H9 (cell line): ENCODE results near the gene SYNGAP1. TPM values are rescaled to one million over a fixed set of nuclear protein-coding genes. Genes with fewer than 3 reads are reported as not detected.

Source experiments
- DNase-seq: peaks from one replicate; pipeline ENCODE4 v3.0.0-alpha.2; 2017
- H2AFZ ChIP-seq: one replicate; pipeline ENCODE4 v1.6.1; 2013; ENCODE audit warnings: mild to moderate bottlenecking, low read length, control low read depth, moderate library complexity
- H2AK5ac ChIP-seq: 2 replicates; pipeline ENCODE4 v1.6.1; 2013; ENCODE audit warnings: low read length, control low read depth, mixed read lengths; ENCODE audit not compliant: insufficient read length
- H2BK120ac ChIP-seq: one replicate; pipeline ENCODE4 v1.6.1; 2013; ENCODE audit warnings: low read depth, mild to moderate bottlenecking, low read length, control low read depth, inconsistent platforms; ENCODE audit not compliant: poor library complexity, severe bottlenecking
- H2BK12ac ChIP-seq: 2 replicates; pipeline ENCODE4 v1.6.1; 2013; ENCODE audit warnings: low read length, control low read depth, mixed read lengths, low read depth; ENCODE audit not compliant: insufficient read length
- H2BK15ac ChIP-seq: 2 replicates; pipeline ENCODE4 v1.6.1; 2013; ENCODE audit warnings: low read depth, low read length, control low read depth
- H2BK20ac ChIP-seq: one replicate; pipeline ENCODE4 v1.6.1; 2013; ENCODE audit warnings: low read depth, mild to moderate bottlenecking, low read length, control low read depth, inconsistent platforms; ENCODE audit not compliant: poor library complexity, severe bottlenecking
- H2BK5ac ChIP-seq: 2 replicates; pipeline ENCODE4 v1.6.1; 2013; ENCODE audit warnings: low read length, control low read depth, mixed read lengths; ENCODE audit not compliant: insufficient read length
- H3K14ac ChIP-seq: 2 replicates; pipeline ENCODE4 v1.6.1; 2013; ENCODE audit warnings: low read length, control low read depth; ENCODE audit not compliant: insufficient read depth
- H3K18ac ChIP-seq: 2 replicates; pipeline ENCODE4 v1.6.1; 2013; ENCODE audit warnings: low read depth, mild to moderate bottlenecking, mixed read lengths, low read length, control low read depth; ENCODE audit not compliant: insufficient read length
- H3K23ac ChIP-seq: 2 replicates; pipeline ENCODE4 v1.6.1; 2013; ENCODE audit warnings: low read length, control low read depth, mixed read lengths, low read depth; ENCODE audit not compliant: insufficient read length
- H3K23me2 ChIP-seq: 2 replicates; pipeline ENCODE4 v1.6.1; 2013; ENCODE audit warnings: low read depth, mild to moderate bottlenecking, mixed read lengths, low read length, control low read depth; ENCODE audit not compliant: insufficient read length, poor library complexity, severe bottlenecking
- H3K27ac ChIP-seq: 2 replicates; pipeline ENCODE4 v1.5.1; 2013; ENCODE audit warnings: low read length, control low read depth, mixed read lengths, low read depth; ENCODE audit not compliant: insufficient read length
- H3K27me3 ChIP-seq: 2 replicates; pipeline ENCODE4 v1.6.1; 2013; ENCODE audit warnings: low read length, control low read depth, inconsistent platforms; ENCODE audit not compliant: insufficient read depth
- H3K4ac ChIP-seq: 2 replicates; pipeline ENCODE4 v1.6.1; 2013; ENCODE audit warnings: low read depth, mild to moderate bottlenecking, control low read depth, inconsistent platforms, low read length, moderate library complexity
- H3K4me1 ChIP-seq: 2 replicates; pipeline ENCODE4 v1.6.1; 2013; ENCODE audit warnings: low read length, control low read depth, inconsistent platforms; ENCODE audit not compliant: insufficient read depth
- H3K4me2 ChIP-seq: 2 replicates; pipeline ENCODE4 v1.6.1; 2013; ENCODE audit warnings: low read length, control low read depth, mixed read lengths; ENCODE audit not compliant: insufficient read length, insufficient read depth
- H3K56ac ChIP-seq: 2 replicates; pipeline ENCODE4 v1.6.1; 2013; ENCODE audit warnings: low read depth, mild to moderate bottlenecking, mixed read lengths, low read length, control low read depth; ENCODE audit not compliant: insufficient read length
- H3K79me1 ChIP-seq: 2 replicates; pipeline ENCODE4 v1.6.1; 2013; ENCODE audit warnings: low read depth, mild to moderate bottlenecking, moderate library complexity, low read length, control low read depth, inconsistent platforms; ENCODE audit not compliant: insufficient read depth, poor library complexity, severe bottlenecking
- H3K79me2 ChIP-seq: 2 replicates; pipeline ENCODE4 v1.6.1; 2013; ENCODE audit warnings: low read length, control low read depth, inconsistent platforms; ENCODE audit not compliant: insufficient read depth
- H3K9ac ChIP-seq: 2 replicates; pipeline ENCODE4 v1.6.1; 2013; ENCODE audit warnings: low read length, control low read depth, mixed read lengths; ENCODE audit not compliant: insufficient read length; ENCODE audit errors: extremely low read depth
- H3K9me3 ChIP-seq: one replicate; pipeline ENCODE4 v1.6.1; 2013; ENCODE audit warnings: low read depth, low read length, inconsistent platforms; ENCODE audit not compliant: control insufficient read depth
- H3T11ph ChIP-seq: one replicate; pipeline ENCODE4 v1.6.1; 2013; ENCODE audit warnings: mild to moderate bottlenecking, low read length, control low read depth, inconsistent platforms
- H4K20me1 ChIP-seq: one replicate; pipeline ENCODE4 v1.6.1; 2013; ENCODE audit not compliant: control insufficient read depth, insufficient read length, insufficient read depth
- H4K5ac ChIP-seq: 2 replicates; pipeline ENCODE4 v1.6.1; 2013; ENCODE audit warnings: low read depth, mild to moderate bottlenecking, mixed read lengths, low read length, control low read depth; ENCODE audit not compliant: insufficient read length
- H4K8ac ChIP-seq: replicated peaks from 2 replicates; pipeline ENCODE4 v1.6.1; 2013; ENCODE audit warnings: low read length, control low read depth, mixed read lengths, low read depth; ENCODE audit not compliant: insufficient read length
- H4K91ac ChIP-seq: 2 replicates; pipeline ENCODE4 v1.6.1; 2013; ENCODE audit warnings: low read depth, mild to moderate bottlenecking, moderate library complexity, mixed read lengths, low read length, control low read depth; ENCODE audit not compliant: insufficient read length
- H3K27ac Mint-ChIP-seq, 3 experiments: 2 replicates in 2 of 3; 3 replicates in 1 of 3; pipeline ENCODE4 v1.8.0; 2020 to 2021; ENCODE audit warnings: mixed read lengths in 3 of 3, mild to moderate bottlenecking in 1 of 3, moderate library complexity in 1 of 3
- H3K27me3 Mint-ChIP-seq: 2 replicates; pipeline ENCODE4 v1.8.0; 2021; ENCODE audit warnings: low read depth, mild to moderate bottlenecking, moderate library complexity, mixed read lengths
- H3K36me3 Mint-ChIP-seq, 3 experiments: 2 replicates in 2 of 3; 3 replicates in 1 of 3; pipeline ENCODE4 v1.8.0; 2020 to 2021; ENCODE audit warnings: low read depth in 3 of 3, mixed read lengths in 3 of 3; ENCODE audit not compliant: insufficient read depth in 1 of 3
- H3K4me1 Mint-ChIP-seq, 2 experiments: 2 replicates each; pipeline ENCODE4 v1.8.0; 2020; ENCODE audit warnings: mixed read lengths in 2 of 2
- H3K4me3 Mint-ChIP-seq, 2 experiments: 2 replicates in 1 of 2; 3 replicates in 1 of 2; pipeline ENCODE4 v1.8.0; 2020 to 2021; ENCODE audit warnings: mild to moderate bottlenecking in 2 of 2, mixed read lengths in 2 of 2, moderate library complexity in 1 of 2
- H3K9me3 Mint-ChIP-seq, 2 experiments: 2 replicates in 1 of 2; 3 replicates in 1 of 2; pipeline ENCODE4 v1.8.0; 2020; ENCODE audit warnings: mild to moderate bottlenecking in 2 of 2, mixed read lengths in 2 of 2, moderate library complexity in 1 of 2
- CTCF ChIP-seq: fragments of 200-600 bp; sonication (generic); conservative IDR thresholded peaks from 3 replicates; pipeline ENCODE4 v1.8.0; 2021; ENCODE audit warnings: antibody characterized with exemption, mild to moderate bottlenecking
- WGBS: extraction: QIAGEN DNeasy Blood & Tissue Kit; methylation state at CpG from one replicate; pipeline ENCODE4 v1.1.7; 2013; ENCODE audit warnings: missing lambda C conversion rate, low lambda C conversion rate, mixed read lengths; ENCODE audit not compliant: insufficient read length; ENCODE audit errors: extremely low coverage; 5-methylcytosine and 5-hydroxymethylcytosine counted together
- total RNA-seq: library from RNA; stranded (reverse); gene quantifications from 2 replicates; pipeline ENCODE4 v1.2.1, GENCODE V29; 2021

Gene SYNGAP1
- total RNA-seq, 1 experiment from 2014 or later = 121 TPM

- Histone ChIP-seq H3K4ac (no peak within 1 kb of the TSS), H2BK5ac (no peak within 1 kb of the TSS), H2BK15ac (no peak within 1 kb of the TSS), H3K23me2 (peaks cover 10% of the 10 kb centered on the region), H2BK12ac (no peak within 1 kb of the TSS), H2BK20ac (no peak within 1 kb of the TSS), H3K27ac (peak within 1 kb of the TSS; percentile 43), H3K4me1 (no peaks in the 10 kb centered on the region), H3K18ac (peak within 1 kb of the TSS; percentile 88), H3K79me1 (no peaks in the 10 kb centered on the region), H4K20me1 (no peaks in the 10 kb centered on the region), H4K8ac (no peak within 1 kb of the TSS), H2AK5ac (no peak within 1 kb of the TSS), H4K91ac (no peak within 1 kb of the TSS), H3K4me2 (peak within 1 kb of the TSS; percentile 74), H2AFZ (no peak within 1 kb of the TSS), H3T11ph (no peak within 1 kb of the TSS), H3K9me3 (no peaks in the 10 kb centered on the region), H4K5ac (no peak within 1 kb of the TSS), H3K79me2 (no peaks in the 10 kb centered on the region; the same call in 1 of the 2 replicates), H3K23ac (no peak within 1 kb of the TSS), H2BK120ac (no peak within 1 kb of the TSS), H3K27me3 (no peaks in the 10 kb centered on the region), H3K14ac (peak within 1 kb of the TSS; percentile 88), H3K56ac (no peak within 1 kb of the TSS), H3K9ac (no peak within 1 kb of the TSS)
- H3K27ac Mint-ChIP-seq = peak within 1 kb of the TSS; percentile 95 to 99 (median 96)
- H3K4me3 Mint-ChIP-seq = peak within 1 kb of the TSS; percentile 76 to 86
- TF ChIP-seq CTCF = peak; percentile 15; the same call in 1 of the 3 replicates
- no peaks in the 10 kb centered on the region for H3K9me3 Mint-ChIP-seq
- peaks cover 1% of the 10 kb centered on the region for H3K27me3 Mint-ChIP-seq
- peaks cover 32 to 67% (median 64%) of the 10 kb centered on the region in 3 experiments for H3K36me3 Mint-ChIP-seq
- peaks cover 25 to 38% of the 10 kb centered on the region in 2 experiments for H3K4me1 Mint-ChIP-seq
- DNase-seq = no peak
- WGBS = no CpG with 5 or more reads among the region's 67 CpGs
These were observed 8.9 kb upstream of the SYNGAP1 start, which contains the start of gene PHF1 for GRCh38 chr6:33410711-33411631. PHF1 (plus strand) TSS chr6:33411014; CDS start chr6:33412264, 1,250 bp downstream.
